NCI-H226 (cell line): ENCODE measurements around the gene SUMF2.
A peak's percentile ranks its signal among the peaks of the same experiment; 100 is the strongest.
"Not testable (repeated sequence)": the region's sequence is repeated elsewhere in the genome, so short reads cannot be mapped to it uniquely, and the experiment has no call there.

Experiments
- DNase-seq: peaks from one replicate; pipeline ENCODE4 v3.0.0-alpha.2; 2015

The SUMF2 gene

DNA sequence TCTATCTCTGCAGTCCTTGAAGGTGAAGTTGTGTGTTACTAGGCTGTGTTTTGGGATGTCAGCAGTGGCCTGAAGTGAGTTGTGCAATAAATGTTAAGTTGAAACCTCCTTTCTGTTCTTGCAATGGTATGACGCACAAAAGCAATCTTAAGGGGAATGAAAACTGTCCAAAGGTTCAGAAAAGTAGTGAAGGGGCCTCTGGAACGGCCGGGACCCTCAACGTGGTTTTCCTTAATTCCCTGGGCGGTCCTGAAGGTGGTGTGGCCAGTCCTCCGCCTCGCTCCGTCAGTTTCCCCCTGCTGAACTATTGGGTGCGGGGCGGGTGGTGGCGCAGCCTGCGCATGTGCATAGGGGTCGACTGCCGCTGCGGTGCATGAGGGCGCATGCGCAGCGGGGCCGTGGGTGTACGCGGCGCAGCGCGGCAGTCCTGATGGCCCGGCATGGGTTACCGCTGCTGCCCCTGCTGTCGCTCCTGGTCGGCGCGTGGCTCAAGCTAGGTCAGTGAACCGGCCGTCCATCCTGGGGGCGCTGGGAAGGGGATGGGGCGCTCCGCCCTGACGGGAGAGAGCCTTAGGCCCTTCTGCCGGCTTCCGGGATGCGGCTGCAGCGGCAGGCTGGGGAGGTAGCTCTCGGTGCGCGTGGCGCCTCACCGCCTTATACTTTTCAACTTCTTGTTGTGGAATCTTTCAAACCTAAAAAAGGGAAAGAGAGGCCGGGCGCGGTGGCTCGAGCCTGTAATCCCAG is at the start of gene SUMF2:
TSS of gene SUMF2 (plus strand) at position 405 of the 744 bp plus-strand sequence. CDS start at position 431, 26 bp downstream.
- DNase-seq: peak; percentile 71

DNA sequence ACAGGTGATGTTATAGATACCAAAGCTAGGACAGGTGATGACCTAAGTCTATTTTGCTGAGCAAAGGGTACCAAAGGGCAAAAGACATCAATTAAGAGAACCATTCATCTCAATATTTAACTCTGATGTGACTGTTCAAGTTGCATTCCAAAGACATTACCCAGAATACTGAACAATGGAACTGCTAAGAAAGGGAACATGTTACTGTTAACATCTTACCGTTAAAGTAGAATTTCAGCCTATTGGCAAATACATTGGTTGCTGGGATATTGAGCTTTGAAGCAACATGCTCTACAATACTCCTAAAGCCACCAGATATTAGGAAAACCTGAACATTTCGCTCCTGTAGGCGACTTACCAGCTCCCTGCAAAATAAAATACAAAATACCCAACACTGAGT is 47.1 kb upstream of the SUMF2 start:
- not testable (repeated sequence) for DNase-seq

DNA sequence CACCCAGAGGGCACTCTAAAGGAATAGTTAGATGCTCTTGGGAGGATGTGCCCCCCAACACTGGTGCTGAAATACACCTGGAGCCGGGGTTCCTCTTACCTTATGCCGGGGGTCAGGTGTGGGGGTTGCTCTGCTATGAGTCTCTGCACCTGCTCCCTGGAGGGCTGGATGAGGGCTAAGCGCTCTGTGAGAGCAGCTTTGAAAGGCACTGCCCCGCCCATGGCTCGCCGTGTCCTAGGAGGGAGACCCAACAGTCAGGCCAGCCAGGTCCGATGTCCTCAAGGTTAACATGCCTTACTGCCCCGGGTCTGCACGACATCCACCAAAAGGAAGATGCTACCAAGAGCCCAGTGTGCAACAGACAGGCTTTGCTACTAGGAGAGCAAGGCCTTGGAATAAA is 44.6 kb upstream of the SUMF2 start:
- no peak for DNase-seq

DNA sequence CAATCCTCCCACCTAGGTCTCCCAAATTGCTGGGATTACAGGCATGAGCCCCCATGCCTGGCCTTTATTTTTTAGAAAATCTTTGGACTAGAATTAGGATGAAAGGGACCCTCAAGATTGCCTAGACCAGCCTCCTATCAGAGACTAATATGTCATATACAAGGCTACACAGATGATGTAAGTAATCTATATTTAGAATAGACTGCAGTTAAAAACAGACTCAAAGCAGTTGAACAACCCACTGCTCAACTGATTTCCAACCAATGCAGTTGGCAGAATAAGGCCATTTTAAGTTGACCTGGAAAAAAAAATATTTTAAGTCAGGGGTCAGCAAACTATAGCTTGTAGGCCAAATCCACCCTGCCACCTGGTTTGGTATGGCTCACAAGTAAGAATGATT is 40.6 kb upstream of the SUMF2 start:
- DNase-seq: no peak

DNA sequence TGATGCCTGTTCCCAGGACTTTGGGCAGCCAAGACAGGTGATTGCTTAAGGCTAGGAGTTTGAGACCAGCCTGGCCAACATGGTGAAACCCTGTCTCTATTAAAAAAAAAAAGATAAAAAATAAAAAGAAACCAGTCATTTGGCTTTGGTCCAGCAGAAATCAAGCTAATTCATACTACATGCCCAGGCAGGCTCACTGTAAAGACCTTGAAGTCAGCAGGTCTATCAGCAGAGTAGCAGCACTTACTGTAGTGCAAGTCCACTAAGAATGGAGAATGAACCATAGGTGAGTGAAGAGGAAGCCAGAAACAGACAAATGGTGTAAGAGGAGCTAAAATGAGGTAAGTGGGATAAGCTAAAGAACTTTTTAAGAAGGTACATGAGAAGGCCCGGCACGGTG is 37.5 kb upstream of the SUMF2 start:
- DNase-seq: no peak

DNA sequence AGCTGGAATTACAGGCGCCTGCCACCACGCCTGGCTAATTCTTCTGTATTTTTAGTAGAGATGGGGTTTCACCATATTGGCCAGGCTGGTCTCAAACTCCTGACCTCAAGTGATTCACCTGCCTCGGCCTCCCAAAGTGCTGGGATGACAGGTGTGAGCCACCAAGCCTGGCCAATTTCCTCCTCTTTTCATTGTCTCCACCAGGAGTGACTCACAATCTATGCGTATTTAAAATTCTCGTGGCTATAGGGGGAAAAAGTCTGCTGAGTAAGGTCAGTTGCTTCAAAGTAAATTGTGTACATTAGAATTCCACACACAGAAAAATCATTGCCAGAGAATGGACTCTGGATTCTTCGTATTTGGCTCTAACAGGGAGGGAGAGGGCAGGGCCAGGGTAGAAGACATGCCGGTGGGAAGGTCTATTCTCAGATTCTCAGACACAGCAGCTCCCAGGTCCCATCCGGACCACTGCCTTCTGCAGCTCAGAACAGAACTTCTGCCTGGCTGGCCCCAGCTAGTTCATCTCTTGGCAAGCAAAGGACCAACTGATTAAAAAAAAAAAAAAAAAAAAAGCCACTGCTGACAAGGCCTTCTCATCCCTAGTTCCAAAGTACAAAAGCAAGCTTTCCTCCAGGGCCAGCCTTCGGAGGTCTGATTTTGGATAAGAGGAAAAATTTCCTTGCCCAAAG is 35.0 kb upstream of the SUMF2 start:
- DNase-seq: no peak

DNA sequence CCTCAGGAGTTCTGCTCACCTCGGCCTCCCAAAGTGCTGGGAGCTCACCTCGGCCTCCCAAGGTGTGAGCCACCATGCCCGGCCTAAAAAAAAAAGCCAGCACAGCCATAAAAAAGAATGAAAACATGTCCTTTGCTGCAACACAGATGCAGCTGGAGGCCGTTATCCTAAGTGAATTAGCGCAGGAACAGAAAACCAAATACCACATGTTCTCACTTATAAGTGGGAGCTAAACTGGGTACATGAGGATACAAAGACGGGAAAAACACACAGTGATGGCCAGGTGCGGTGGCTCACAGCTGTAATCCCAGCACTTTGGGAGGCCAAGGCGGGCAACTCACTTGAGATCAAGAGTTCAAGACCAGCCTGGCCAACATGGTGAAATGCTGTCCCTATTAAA is 33.7 kb upstream of the SUMF2 start:
- no peak for DNase-seq

DNA sequence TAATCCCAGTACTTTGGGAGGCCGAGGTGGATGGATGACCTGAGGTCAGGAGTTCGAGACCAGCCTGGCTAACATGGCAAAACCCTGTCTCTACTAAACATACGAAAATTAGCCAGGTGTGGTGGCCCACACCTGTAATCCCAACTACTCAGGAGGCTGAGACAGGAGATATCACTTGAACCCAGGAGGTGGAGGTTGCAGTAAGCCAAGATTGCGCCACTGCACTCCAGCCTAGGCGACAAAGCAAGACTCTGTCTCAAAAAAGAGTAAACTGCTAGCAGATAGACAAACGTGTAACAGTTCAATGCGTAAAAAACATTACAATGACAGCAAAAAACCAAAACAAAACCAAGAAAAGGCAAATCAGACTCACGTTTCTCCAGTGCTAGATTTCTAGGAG is 32.5 kb upstream of the SUMF2 start:
- not testable (repeated sequence) for DNase-seq

DNA sequence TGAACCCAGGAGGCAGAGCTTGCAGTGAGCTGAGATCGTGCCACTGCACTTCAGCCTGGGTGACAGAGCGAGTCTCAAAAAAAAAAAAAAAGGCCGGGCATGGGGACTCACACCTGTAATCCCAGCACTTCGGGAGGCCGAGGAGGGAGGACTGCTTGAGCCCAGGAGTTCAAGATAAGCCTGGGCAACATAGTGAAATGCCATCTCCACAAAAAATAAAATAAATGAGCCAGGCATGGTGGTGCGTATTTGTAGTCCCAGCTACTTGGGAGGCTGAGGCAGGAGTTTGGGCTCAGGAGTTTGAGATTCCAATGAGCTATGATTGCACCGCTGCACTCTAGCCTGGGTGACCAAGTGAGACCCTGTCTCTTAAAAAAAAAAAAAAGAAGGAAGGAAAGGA is 31.5 kb upstream of the SUMF2 start:
- DNase-seq: not testable (repeated sequence)

DNA sequence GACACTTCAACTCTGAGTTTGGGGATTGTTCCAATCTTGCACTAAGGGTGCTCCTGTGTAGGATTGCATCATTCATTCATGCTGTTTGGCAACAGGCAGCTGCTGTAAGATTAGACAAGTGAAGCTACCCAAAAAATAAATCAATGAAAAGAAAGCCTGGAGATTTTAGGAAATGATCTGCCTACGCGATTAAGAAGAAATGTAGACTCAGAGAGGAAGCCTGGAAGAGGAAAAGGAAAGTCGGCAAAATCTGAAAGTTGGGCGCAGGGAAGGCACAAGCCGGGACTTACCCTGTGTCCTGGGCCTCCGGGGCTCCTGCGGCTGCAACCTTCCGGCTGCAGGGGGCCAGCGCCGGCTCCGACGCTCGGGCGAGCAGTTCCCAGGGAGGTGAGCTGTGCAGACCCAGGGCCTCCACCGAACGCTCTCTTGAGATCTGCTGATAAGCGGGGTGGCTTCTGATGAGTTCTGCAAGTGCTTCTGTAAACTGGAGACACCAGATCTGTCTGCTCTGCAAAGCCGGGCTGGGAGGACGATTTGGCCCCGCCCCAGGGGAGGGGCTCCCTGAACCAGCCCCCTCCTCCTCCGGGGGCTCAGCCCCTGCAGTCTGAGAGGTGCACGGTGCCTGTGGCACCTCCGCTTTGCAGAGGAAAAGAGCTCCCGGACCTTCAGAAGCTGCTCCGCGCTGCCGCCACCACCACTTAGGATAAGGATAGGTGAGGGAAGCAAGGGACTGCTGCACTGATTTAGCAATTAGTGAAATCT is 30.2 kb upstream of the SUMF2 start:
- peak; percentile 18 for DNase-seq

DNA sequence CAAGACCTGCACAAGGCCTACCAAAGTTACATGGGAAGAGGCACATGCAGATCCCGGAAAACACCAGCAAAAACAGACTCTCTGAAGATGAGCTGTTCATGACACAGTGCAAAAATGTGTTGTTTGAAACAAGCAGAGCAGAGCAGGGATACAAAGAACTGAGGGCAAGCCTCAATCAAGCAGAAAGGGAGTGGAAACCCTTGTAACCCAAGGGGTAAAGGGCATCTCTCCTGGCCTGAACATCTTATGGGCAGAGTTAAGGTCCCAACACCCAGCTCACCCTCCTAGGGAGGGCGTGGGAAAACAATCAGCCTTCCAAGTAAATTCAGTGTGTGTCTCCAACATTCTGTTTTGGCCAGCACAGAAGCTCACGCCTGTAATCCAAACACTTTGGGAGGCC is 23.4 kb upstream of the SUMF2 start:
- DNase-seq: no peak

DNA sequence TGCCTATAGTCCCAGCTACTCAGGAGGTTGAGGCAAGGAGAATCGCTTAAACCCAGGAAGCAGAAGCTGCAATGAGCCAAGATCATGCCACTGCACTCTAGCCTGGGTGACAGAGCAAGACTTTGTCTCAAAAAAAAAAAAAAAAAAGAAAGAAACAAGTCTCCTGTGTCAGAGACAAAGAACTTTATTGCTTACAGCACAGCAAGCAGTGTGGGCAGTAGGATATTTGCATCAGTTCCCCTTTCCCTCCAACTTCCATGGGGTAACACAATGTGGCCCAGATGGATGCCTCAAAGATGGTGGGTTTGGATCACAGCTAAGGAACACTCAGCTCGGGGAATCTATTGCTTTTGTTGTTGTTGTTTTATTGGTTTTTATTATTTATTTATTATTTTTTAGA is 18.3 kb upstream of the SUMF2 start:
- not testable (repeated sequence) for DNase-seq

DNA sequence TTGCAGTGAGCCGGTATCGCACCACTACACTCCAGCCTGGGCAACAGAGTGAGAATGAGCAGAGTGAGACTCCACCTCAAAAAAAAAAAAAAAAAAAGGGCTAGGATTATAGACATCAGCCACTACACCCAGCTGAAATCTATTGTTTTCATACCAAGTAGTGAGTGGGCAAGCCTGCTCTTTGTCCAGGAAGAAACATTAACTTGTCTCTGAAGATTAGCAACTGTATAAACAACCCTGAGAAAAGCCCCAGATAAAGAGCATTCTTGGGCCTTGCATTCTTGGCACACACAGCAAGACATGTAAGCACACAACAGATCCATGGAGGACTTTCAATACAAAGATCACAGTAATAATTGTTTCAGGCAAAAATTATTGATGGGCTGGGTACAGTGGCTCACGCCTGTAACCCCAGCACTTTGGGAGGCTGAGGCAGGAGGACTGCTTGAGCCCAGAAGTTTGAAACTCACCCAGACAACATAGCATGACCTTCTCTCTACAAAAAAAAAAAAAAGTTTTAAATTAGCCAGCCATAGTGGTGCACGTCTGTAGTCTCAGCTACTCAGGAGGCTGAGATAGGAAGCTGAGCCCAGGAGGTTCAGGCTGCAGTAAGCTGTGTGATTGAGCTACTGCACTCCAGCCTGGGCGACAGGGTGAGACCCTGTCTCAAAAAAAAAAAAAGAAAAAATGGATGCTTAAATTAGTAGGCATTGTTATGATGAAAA is 17.2 kb upstream of the SUMF2 start:
- peak; percentile 64 for DNase-seq

DNA sequence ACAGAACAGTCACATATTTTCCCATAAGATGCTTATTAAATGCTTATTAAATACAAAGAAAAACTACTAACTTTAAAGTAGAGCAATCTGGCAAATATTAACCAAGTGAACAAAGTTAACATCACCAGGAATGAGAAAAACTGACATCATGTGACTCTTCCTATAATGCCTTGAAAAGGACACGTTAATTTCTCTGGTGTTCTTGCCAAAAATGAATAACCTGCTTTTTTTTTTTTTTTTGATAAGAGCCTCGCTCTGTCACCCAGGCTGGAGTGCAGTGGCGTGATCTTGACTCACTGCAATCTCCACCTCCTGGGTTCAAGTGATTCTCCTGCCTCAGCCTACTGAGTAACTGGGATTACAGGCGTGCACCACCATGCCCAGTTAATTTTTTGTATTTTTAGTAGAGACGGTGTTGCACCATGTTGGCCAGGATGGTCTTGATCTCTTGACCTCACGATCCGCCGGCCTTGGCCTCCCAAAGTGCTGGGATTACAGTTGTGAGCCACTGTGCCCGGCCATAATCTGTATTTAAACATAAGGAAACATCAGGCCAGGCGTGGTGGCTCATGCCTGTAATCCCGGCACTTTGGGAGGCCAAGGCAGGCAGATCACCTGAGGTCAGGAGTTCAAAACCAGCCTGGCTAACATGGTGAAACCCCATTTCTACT is 16.5 kb upstream of the SUMF2 start:
- not testable (repeated sequence) for DNase-seq

DNA sequence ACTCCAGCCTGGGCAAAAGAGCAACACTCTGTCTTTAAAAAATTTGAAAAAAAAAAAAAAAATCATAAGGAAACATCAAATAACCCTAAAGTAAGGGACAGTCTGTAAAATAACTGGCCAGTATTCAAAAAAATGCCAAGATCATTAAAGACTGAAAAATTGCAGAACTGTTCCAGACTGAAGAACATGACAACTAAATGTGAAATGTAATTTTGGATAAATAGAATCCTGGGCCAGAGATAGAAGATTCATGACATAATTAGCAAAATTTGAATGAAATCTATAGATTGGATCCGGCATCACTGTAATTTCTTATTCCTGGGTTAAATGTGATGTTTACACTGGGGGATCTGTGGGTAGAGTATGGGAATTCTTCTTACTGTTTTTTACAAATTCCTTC is 15.8 kb upstream of the SUMF2 start:
- no peak for DNase-seq

DNA sequence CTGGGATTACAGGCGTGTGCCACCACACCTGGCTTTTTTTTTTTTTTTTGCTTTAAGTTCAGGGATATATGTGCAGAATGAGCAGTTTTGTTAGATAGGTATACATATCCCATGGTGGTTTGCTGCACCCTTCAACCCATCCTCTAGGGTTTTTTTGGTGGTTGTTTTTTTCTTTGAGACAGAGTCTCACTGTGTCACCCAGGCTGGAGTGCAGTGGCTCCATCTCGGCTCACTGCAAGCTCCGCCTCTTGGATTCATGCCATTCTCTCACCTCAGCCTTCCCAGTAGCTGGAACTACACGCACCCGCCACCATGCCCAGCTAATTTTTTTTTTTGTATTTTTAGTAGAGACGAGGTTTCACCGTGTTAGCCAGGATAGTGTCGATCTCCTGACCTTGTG is 15.3 kb upstream of the SUMF2 start:
- not testable (repeated sequence) for DNase-seq

DNA sequence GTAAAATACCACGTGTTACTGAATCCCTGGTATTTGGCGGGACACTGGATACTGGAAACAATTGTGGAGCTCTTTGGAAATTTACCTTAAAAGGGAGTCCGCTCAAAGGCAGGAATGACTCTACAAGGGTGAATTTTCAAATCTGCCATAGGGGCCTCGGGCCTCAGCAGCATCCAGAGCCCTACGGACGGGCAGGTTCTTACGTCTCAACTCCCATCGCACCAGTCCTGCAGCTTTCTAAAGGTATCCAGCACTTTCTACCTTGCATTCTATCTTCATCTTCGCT is 13.1 kb upstream of the SUMF2 start:
- no peak for DNase-seq

DNA sequence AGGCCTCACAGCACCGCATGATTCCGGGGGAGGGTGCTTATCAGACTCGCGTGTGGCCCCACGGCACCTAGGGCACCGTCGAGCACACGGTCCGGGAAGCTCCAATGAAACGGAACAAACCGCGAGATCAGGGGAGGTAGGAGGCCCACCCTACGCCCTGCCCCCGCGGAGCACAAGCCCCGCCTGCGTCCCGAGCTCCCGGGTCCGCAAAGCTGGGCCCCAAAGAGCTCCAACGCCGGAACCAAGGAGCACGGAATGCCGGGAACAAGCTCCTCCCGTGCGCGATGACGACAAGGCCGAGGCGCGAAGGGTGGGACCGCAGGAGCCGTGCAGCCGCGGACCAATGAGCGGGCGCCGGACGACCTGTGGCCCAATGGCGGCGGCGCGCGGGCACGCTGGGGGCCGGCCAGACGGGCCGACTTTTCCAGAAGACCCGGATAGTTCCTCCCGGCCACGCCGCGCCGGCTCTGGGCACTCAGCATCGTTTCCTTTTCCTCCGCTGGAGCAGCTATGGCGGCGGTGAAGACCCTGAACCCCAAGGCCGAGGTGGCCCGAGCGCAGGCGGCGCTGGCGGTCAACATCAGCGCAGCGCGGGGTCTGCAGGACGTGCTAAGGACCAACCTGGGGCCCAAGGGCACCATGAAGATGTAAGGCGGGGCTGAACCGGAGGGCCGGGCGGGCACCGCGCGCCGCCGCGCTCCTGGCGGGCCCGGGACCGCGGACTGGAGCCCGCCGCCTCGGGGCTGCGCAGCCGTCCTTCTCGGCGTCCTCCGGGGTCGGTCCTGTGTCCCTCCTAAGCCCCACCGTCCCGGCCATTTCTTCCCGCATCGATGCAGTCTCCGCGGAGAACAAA is 12.5 kb upstream of the SUMF2 start, which contains the start of the genes CCT6A and PSPH:
TSS of gene CCT6A (plus strand) at position 427 of the 853 bp plus-strand sequence. CDS start at position 511, 84 bp downstream.
TSS of gene PSPH (minus strand) at position 106 of the 853 bp plus-strand sequence. CDS start 30,232 bp downstream, outside the sequence.
- peak; percentile 99 for DNase-seq

DNA sequence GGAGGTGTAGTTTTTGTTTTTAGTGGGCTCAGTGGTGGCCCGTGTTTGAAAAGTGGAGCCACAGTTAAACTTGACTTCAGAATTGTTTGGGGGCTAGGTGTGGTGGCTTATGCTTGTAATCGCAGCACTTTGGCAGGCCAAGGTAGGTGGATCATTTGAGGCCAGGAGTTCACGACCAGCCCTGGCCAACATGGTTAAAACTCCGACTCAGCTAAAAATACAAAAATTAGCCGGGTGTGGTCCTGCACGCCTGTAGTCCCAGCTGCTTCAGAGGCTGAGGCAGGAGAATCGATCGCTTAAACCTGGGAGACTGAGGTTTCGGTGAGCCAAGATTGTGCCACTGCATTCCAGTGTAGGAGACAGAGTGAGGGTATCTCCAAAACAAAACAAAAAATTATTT is 10.7 kb upstream of the SUMF2 start:
- DNase-seq: no peak

DNA sequence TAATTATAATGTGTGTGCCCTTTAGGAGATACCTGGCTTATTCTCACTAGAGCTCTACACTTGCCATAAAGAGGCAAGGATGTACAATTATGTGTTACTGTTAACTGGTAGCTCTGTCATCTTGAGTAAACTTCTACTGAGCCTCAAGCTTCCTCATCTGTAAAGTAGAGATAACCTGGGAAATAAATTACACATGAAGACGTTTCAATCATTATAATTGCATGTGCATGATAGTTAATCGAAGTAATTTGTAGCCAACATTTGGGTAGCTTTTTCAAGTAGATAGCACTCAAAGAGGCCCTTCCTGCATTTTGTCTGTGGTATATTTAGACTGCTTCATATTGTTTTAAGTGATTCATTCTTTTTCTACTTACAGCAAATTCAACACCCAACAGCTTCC is 10.1 kb upstream of the SUMF2 start:
- no peak for DNase-seq

DNA sequence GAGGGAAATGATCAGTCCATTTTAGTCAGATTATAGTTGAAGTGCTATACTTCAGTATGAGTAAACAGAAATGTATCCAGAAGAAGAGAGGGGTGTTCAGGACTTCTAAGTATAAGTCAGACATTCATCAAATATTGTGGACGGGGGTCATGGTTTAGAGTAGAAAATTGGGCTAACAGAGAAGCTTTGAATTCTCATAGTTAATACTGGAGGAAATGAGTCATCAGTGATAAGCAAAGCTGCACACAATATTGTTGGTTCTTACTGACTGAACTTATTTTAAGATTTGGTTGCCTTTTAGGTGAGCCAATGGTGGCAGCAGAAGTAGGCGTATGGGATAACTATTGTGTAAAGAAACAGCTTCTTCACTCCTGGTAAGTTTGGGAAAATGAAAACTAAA is 1.7 kb upstream of the SUMF2 start:
- peak; percentile 78 for DNase-seq

DNA sequence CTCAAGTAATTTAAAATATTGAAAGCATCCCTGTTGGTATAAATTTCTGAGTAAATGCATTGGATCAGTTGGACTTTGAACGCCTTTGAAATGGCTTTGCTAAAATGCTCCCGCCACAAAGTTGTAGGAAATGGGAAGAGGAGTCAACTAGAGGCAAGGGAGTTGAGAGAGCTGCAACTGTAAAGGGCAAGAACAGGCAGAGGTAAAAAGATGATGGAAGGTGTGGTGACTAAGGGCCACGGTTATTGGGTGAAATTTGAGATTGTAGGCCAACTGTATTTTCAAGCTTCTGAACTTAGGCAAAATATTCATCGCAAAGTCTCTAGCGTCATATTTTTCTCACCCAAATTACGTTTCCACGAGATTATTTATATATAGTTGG is 595 bp upstream of the SUMF2 start:
- DNase-seq: no peak
